Measurements from ENCODE around the gene TRAP1.

DNA sequence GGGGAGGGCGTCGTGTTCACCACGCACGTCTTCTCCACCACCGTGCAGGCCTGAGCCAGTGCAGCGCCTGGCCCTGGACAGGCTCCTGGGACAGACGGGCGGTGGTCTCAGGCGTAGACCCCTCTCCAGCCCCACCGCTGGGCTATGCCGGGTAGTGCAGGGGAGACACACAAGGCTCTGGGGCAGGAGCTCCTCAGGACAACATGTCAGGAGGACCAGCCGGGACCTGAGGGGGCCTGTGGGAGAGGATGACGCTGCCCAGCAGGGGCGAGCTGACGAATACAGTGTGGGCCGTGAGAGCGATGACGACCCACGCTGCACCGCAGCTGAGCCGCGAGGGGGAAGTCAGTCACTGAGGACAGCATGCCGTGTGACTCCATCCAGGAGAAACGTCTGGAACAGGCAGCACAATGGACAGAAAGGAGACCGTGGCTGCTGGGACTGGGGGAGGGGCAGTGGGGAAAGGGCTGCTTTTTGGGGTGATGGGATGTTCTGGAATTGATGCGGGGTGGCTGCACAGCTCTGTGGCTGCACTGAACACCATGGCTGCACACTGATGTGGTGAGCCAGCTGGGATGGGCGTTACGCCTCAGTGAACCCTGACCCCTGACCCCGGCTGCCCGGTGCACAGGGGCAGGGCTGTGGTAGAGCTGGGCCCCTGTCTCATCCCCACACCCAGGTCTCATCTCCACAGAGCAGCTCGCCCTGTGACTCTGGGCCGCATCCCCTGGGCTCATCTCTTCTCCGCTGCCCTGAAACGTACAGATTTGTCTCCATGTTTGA is 42.6 kb downstream of the TRAP1 start:
- TF ChIP-seq CTCF (conservative IDR thresholded peaks at IDR 0.05; ENCODE audit: low read depth, low read length) (no peak), EZH2 (IDR thresholded peaks at IDR 0.05; ENCODE audit: low read length, unreplicated experiment) (no peak), EZH2phosphoT487 (IDR thresholded peaks at IDR 0.05; ENCODE audit: borderline replicate concordance, low read length) (no peak)

All from PC-3 (cell line).